B cell (primary cell): ENCODE data around the gene VPS51. TPM values are rescaled to one million over a fixed set of nuclear protein-coding genes. Genes with fewer than 3 reads are reported as not detected.
A peak's percentile ranks its signal among the peaks of the same experiment; 100 is the strongest.

ENCODE experiments used
- ATAC-seq: fragments of 200-7000 bp; cut with Tn5 transposase; one replicate; pipeline ENCODE4 v1.10.0; 2021; ENCODE audit warnings: low read depth, mild to moderate bottlenecking, moderate number of reproducible peaks, moderate library complexity
- CTCF ChIA-PET: fragments of 350-600 bp; sonication (Branson Sonifier 250); formaldehyde crosslinking; loops from one replicate; lab custom pipeline; 2021; ENCODE audit warnings: antibody characterized with exemption, inconsistent platforms; lab: Charles Lee
- POLR2A ChIA-PET: fragments of 350-600 bp; sonication (Branson Sonifier 250); formaldehyde crosslinking; loops from one replicate; lab custom pipeline; 2021; ENCODE audit warnings: antibody characterized with exemption; lab: Charles Lee
- DNase-seq: peaks from one replicate; pipeline ENCODE4 v3.0.0; 2013
- H2AFZ ChIP-seq: 2 replicates; pipeline ENCODE4 v1.6.1; 2012; ENCODE audit warnings: mild to moderate bottlenecking, low read depth, low read length; ENCODE audit not compliant: insufficient read depth, poor library complexity, severe bottlenecking
- H3K27ac ChIP-seq, 2 donors: 1 replicate in 1 of 2; 2 replicates in 1 of 2; pipeline ENCODE4 v1.5.1; 2012 to 2013; ENCODE audit warnings: low read length in 2 of 2, mild to moderate bottlenecking in 2 of 2, moderate library complexity in 1 of 2
- H3K27me3 ChIP-seq, 4 experiments: fragments of 200-600 bp in 1 of 4; sonication (generic) in 1 of 4; replicated peaks in 1 of 4; 1 replicate in 2 of 4; 2 replicates in 2 of 4; pipeline versions ENCODE4 v1.6.1 to v1.7.0; 2013 to 2016; ENCODE audit warnings: low read length in 3 of 4, mild to moderate bottlenecking in 2 of 4, mixed read lengths in 1 of 4, moderate library complexity in 1 of 4; ENCODE audit not compliant: insufficient read depth in 4 of 4, control insufficient read depth in 3 of 4; ENCODE audit errors: control extremely low read depth in 1 of 4
- H3K36me3 ChIP-seq, 2 experiments: replicated peaks in 1 of 2; 1 replicate in 1 of 2; 2 replicates in 1 of 2; pipeline versions ENCODE4 v1.6.1 to v1.7.1; 2013; ENCODE audit warnings: low read length in 1 of 2; ENCODE audit not compliant: insufficient read depth in 2 of 2, control insufficient read depth in 1 of 2; ENCODE audit errors: control extremely low read depth in 1 of 2, extremely low read depth in 1 of 2
- H3K4me1 ChIP-seq, 2 donors: fragments of 200-600 bp in 1 of 2; sonication (generic) in 1 of 2; 1 replicate in 1 of 2; 2 replicates in 1 of 2; pipeline versions ENCODE4 v1.5.1 to v1.6.1; 2013 to 2017; ENCODE audit warnings: low read length in 2 of 2; ENCODE audit not compliant: control insufficient read depth in 2 of 2, insufficient read depth in 2 of 2
- H3K4me2 ChIP-seq: replicated peaks from 2 replicates; pipeline ENCODE3; 2012; ENCODE audit warnings: mild to moderate bottlenecking, low read depth, low read length; ENCODE audit not compliant: poor library complexity, severe bottlenecking
- H3K4me3 ChIP-seq, 5 experiments: fragments of 200-600 bp in 1 of 5; sonication (generic) in 1 of 5; 1 replicate in 3 of 5; 2 replicates in 2 of 5; pipeline versions ENCODE4 v1.5.1 to v1.7.0; 2011 to 2016; ENCODE audit warnings: low read length in 4 of 5, mild to moderate bottlenecking in 4 of 5, low read depth in 2 of 5, control low read depth in 1 of 5, moderate library complexity in 1 of 5; ENCODE audit not compliant: insufficient read depth in 1 of 5; ENCODE audit errors: control extremely low read depth in 1 of 5, extremely low read depth in 1 of 5
- H3K79me2 ChIP-seq: fragments of 200-600 bp; sonication (generic); one replicate; pipeline ENCODE4 v1.6.0; 2016; ENCODE audit warnings: low read length; ENCODE audit not compliant: control insufficient read depth, insufficient read depth
- H3K9ac ChIP-seq: fragments of 200-600 bp; sonication (generic); 2 replicates; pipeline ENCODE4 v1.6.1; 2017; ENCODE audit warnings: mild to moderate bottlenecking, low read length, moderate library complexity
- H3K9me3 ChIP-seq, 3 donors: one replicate each; pipeline versions ENCODE4 v1.6.1 to v1.7.1; 2013; ENCODE audit warnings: low read length in 2 of 3; ENCODE audit not compliant: control insufficient read depth in 2 of 3, insufficient read depth in 1 of 3; ENCODE audit errors: control extremely low read depth in 1 of 3
- H4K20me1 ChIP-seq: 2 replicates; pipeline ENCODE4 v1.6.0; 2012; ENCODE audit warnings: mild to moderate bottlenecking, low read length; ENCODE audit not compliant: insufficient read depth, control insufficient read depth, poor library complexity, severe bottlenecking
- H3K27ac Mint-ChIP-seq: one replicate; pipeline ENCODE4 v1.8.0; 2021; ENCODE audit warnings: mixed read lengths
- H3K27me3 Mint-ChIP-seq: one replicate; pipeline ENCODE4 v1.8.0; 2021; ENCODE audit warnings: mixed read lengths
- H3K4me1 Mint-ChIP-seq: one replicate; pipeline ENCODE4 v1.8.0; 2021; ENCODE audit warnings: mixed read lengths
- H3K4me3 Mint-ChIP-seq: one replicate; pipeline ENCODE4 v1.8.0; 2021; ENCODE audit warnings: mixed read lengths
- H3K9me3 Mint-ChIP-seq: one replicate; pipeline ENCODE4 v1.8.0; 2022; ENCODE audit warnings: mixed read lengths; ENCODE audit not compliant: insufficient read depth
- CTCF ChIP-seq: fragments of 200-600 bp; IDR thresholded peaks from one replicate; pipeline ENCODE4 v1.8.0; 2022; ENCODE audit warnings: antibody characterized with exemption, mild to moderate bottlenecking
- EZH2 ChIP-seq: IDR thresholded peaks from 2 replicates; pipeline ENCODE4 v1.6.1; 2012; ENCODE audit warnings: borderline replicate concordance, low read depth, mild to moderate bottlenecking, moderate library complexity, low read length; ENCODE audit not compliant: insufficient read depth, poor library complexity, severe bottlenecking
- WGBS: methylation state at CpG from one replicate; pipeline ENCODE4 v1.1.5; 2013; ENCODE audit warnings: missing lambda C conversion rate; ENCODE audit not compliant: insufficient coverage; 5-methylcytosine and 5-hydroxymethylcytosine counted together
- intact Hi-C: fragments of 100-400 bp; cut with micrococcal nuclease; formaldehyde crosslinking; loops from one replicate; pipeline ENCODE4 v1.10.0; 2022
- polyA plus RNA-seq: library from polyadenylated mRNA; depleted of rRNA; stranded (reverse); fragments of >200 nt; gene quantifications from 2 replicates; pipeline ENCODE4 v1.2.3, GENCODE V29; 2012
- total RNA-seq, 2 donors: library from RNA; stranded (reverse); fragments of 120-200 nt in 1 of 2; gene quantifications; 1 replicate in 1 of 2; 2 replicates in 1 of 2; pipeline versions ENCODE4 v1.2.3 to v1.2.4, GENCODE V29; 2013 to 2022

Gene VPS51
- total and polyA plus RNA-seq, 2 donors (not counting 1 experiment from before 2014, with no cell fraction given) = 206 to 223 TPM

GRCh38 chr11:65119670-65119995 lies 23.6 kb downstream of the VPS51 start:
- ATAC-seq (no peak), DNase-seq (no peak)
- H3K36me3 ChIP-seq = peaks cover 0 to 48% of the 10 kb centered on the region in 2 experiments
- H3K4me3 ChIP-seq = no peak overlapping the region
- no peak overlapping the region for H3K9ac ChIP-seq
- no peak overlapping the region for H2AFZ ChIP-seq
- Mint-ChIP-seq H3K4me1 (peaks cover 63% of the 10 kb centered on the region), H3K27me3 (no peaks in the 10 kb centered on the region), H3K9me3 (no peaks in the 10 kb centered on the region), H3K4me3 (peak overlapping the region; percentile 41), H3K27ac (peak overlapping the region; percentile 38)
- TF ChIP-seq CTCF = no peak
- no peak for TF ChIP-seq EZH2
- H3K27ac ChIP-seq = peak overlapping the region in 1 of 2 donors; percentile 96
- H3K27me3 ChIP-seq = no peaks in the 10 kb centered on the region
- H3K9me3 ChIP-seq = no peaks in the 10 kb centered on the region
- peaks cover 34 to 57% of the 10 kb centered on the region in 2 donors for H3K4me1 ChIP-seq
- intact Hi-C loops = loop anchor here (5.0 to 10.0 kb wide), 4 partner anchors 205 to 495 kb away; partner anchors contain the start of genes ATG2A, MAP3K11, PCNX3 and SF1
- H3K79me2 ChIP-seq = peaks cover 86% of the 10 kb centered on the region
- ChIA-PET CTCF (interaction anchor here (0.8 to 5.0 kb wide), 6 partner anchors 10 to 273 kb away, joined by 3 to 47 read pairs (median 12); partner anchors contain the start of genes ARL2, CAPN1 and TM7SF2), POLR2A (interaction anchor here (3.6 to 7.3 kb wide), 2 partner anchors 14 to 62 kb away, joined by 23 to 160 read pairs; partner anchors contain the start of genes CAPN1 and SYVN1)
- peaks cover 31% of the 10 kb centered on the region for H4K20me1 ChIP-seq
- no peak overlapping the region for H3K4me2 ChIP-seq

DNA sequence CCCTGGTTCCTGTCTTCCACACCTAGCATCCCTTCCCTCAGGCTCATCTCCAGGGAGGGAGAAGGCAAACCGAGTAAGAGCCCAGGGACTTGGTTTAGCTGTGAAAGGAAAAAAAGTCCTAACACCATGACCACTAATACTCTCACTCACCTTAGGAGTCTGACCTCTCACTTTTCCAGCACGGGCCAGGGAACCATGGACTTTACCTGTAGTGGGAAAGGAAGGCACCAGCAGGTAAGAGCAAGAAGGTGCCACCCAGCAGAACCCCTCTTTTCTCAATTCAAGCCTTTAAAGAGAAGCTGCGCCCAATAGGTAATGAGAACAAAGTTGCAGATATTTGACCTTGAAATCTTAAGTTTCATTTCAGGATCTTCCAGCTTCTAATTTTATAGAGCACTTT lies 24.8 kb downstream of the VPS51 start:
- Mint-ChIP-seq H3K27me3 (no peaks in the 10 kb centered on the region), H3K27ac (peak overlapping the region; percentile 99), H3K9me3 (no peaks in the 10 kb centered on the region), H3K4me3 (peak overlapping the region; percentile 98), H3K4me1 (peaks cover 60% of the 10 kb centered on the region)
- peak; percentile 17 for DNase-seq
- TF ChIP-seq CTCF (no peak), EZH2 (no peak)
- intact Hi-C loops = no loop called here
- Histone ChIP-seq H3K9ac (peak overlapping the region; percentile 95), H3K27ac (peak overlapping the region; percentile 93 to 96), H3K4me1 (peaks cover 34 to 53% of the 10 kb centered on the region in 2 donors), H4K20me1 (peaks cover 34% of the 10 kb centered on the region), H3K4me3 (peak overlapping the region; percentile 65 to 98 (median 95)), H3K79me2 (peaks cover 85% of the 10 kb centered on the region), H3K27me3 (no peaks in the 10 kb centered on the region), H3K9me3 (no peaks in the 10 kb centered on the region), H2AFZ (no peak overlapping the region), H3K4me2 (peak overlapping the region; percentile 92), H3K36me3 (peaks cover 0 to 54% of the 10 kb centered on the region in 2 experiments)
- WGBS = no CpG with 5 or more reads among the region's 3 CpGs
- ChIA-PET POLR2A (interaction anchor here (2.1 to 7.3 kb wide), 3 partner anchors 9 to 61 kb away, joined by 23 to 160 read pairs (median 27); partner anchors contain the start of genes CAPN1, SYVN1 and TM7SF2), CTCF (interaction anchor here (1.3 to 5.0 kb wide), 7 partner anchors 10 to 277 kb away, joined by 3 to 47 read pairs (median 17); partner anchors contain the start of genes ARL2, CAPN1, CDC42BPG and TM7SF2)
- ATAC-seq = no peak
